ENCODE measurements around the gene IHH.

- no peak for TF ChIP-seq CTCF (IDR thresholded peaks at IDR 0.05)
- no peak for TF ChIP-seq POLR2A (IDR thresholded peaks at IDR 0.05)
- no peak for TF ChIP-seq EP300 (IDR thresholded peaks at IDR 0.05)
These were observed 5.5 kb downstream of the IHH start for GRCh38 chr2:219054956-219055903.

All from tibial nerve (tissue), 4 donors.